H9 (cell line): ENCODE data around the gene RNF212. TPM values are rescaled to one million over a fixed set of nuclear protein-coding genes. Genes with fewer than 3 reads are reported as not detected.
A peak's percentile ranks its signal among the peaks of the same experiment; 100 is the strongest.

Source experiments
- DNase-seq: peaks from one replicate; pipeline ENCODE4 v3.0.0-alpha.2; 2017
- H2AFZ ChIP-seq: one replicate; pipeline ENCODE4 v1.6.1; 2013; ENCODE audit warnings: mild to moderate bottlenecking, low read length, control low read depth, moderate library complexity
- H2AK5ac ChIP-seq: 2 replicates; pipeline ENCODE4 v1.6.1; 2013; ENCODE audit warnings: low read length, control low read depth, mixed read lengths; ENCODE audit not compliant: insufficient read length
- H2BK120ac ChIP-seq: one replicate; pipeline ENCODE4 v1.6.1; 2013; ENCODE audit warnings: low read depth, mild to moderate bottlenecking, low read length, control low read depth, inconsistent platforms; ENCODE audit not compliant: poor library complexity, severe bottlenecking
- H2BK12ac ChIP-seq: 2 replicates; pipeline ENCODE4 v1.6.1; 2013; ENCODE audit warnings: low read length, control low read depth, mixed read lengths, low read depth; ENCODE audit not compliant: insufficient read length
- H2BK15ac ChIP-seq: 2 replicates; pipeline ENCODE4 v1.6.1; 2013; ENCODE audit warnings: low read depth, low read length, control low read depth
- H2BK20ac ChIP-seq: one replicate; pipeline ENCODE4 v1.6.1; 2013; ENCODE audit warnings: low read depth, mild to moderate bottlenecking, low read length, control low read depth, inconsistent platforms; ENCODE audit not compliant: poor library complexity, severe bottlenecking
- H2BK5ac ChIP-seq: 2 replicates; pipeline ENCODE4 v1.6.1; 2013; ENCODE audit warnings: low read length, control low read depth, mixed read lengths; ENCODE audit not compliant: insufficient read length
- H3K14ac ChIP-seq: 2 replicates; pipeline ENCODE4 v1.6.1; 2013; ENCODE audit warnings: low read length, control low read depth; ENCODE audit not compliant: insufficient read depth
- H3K18ac ChIP-seq: 2 replicates; pipeline ENCODE4 v1.6.1; 2013; ENCODE audit warnings: low read depth, mild to moderate bottlenecking, mixed read lengths, low read length, control low read depth; ENCODE audit not compliant: insufficient read length
- H3K23ac ChIP-seq: 2 replicates; pipeline ENCODE4 v1.6.1; 2013; ENCODE audit warnings: low read length, control low read depth, mixed read lengths, low read depth; ENCODE audit not compliant: insufficient read length
- H3K23me2 ChIP-seq: 2 replicates; pipeline ENCODE4 v1.6.1; 2013; ENCODE audit warnings: low read depth, mild to moderate bottlenecking, mixed read lengths, low read length, control low read depth; ENCODE audit not compliant: insufficient read length, poor library complexity, severe bottlenecking
- H3K27ac ChIP-seq: 2 replicates; pipeline ENCODE4 v1.5.1; 2013; ENCODE audit warnings: low read length, control low read depth, mixed read lengths, low read depth; ENCODE audit not compliant: insufficient read length
- H3K27me3 ChIP-seq: 2 replicates; pipeline ENCODE4 v1.6.1; 2013; ENCODE audit warnings: low read length, control low read depth, inconsistent platforms; ENCODE audit not compliant: insufficient read depth
- H3K4ac ChIP-seq: 2 replicates; pipeline ENCODE4 v1.6.1; 2013; ENCODE audit warnings: low read depth, mild to moderate bottlenecking, control low read depth, inconsistent platforms, low read length, moderate library complexity
- H3K4me1 ChIP-seq: 2 replicates; pipeline ENCODE4 v1.6.1; 2013; ENCODE audit warnings: low read length, control low read depth, inconsistent platforms; ENCODE audit not compliant: insufficient read depth
- H3K4me2 ChIP-seq: 2 replicates; pipeline ENCODE4 v1.6.1; 2013; ENCODE audit warnings: low read length, control low read depth, mixed read lengths; ENCODE audit not compliant: insufficient read length, insufficient read depth
- H3K56ac ChIP-seq: 2 replicates; pipeline ENCODE4 v1.6.1; 2013; ENCODE audit warnings: low read depth, mild to moderate bottlenecking, mixed read lengths, low read length, control low read depth; ENCODE audit not compliant: insufficient read length
- H3K79me1 ChIP-seq: 2 replicates; pipeline ENCODE4 v1.6.1; 2013; ENCODE audit warnings: low read depth, mild to moderate bottlenecking, moderate library complexity, low read length, control low read depth, inconsistent platforms; ENCODE audit not compliant: insufficient read depth, poor library complexity, severe bottlenecking
- H3K79me2 ChIP-seq: 2 replicates; pipeline ENCODE4 v1.6.1; 2013; ENCODE audit warnings: low read length, control low read depth, inconsistent platforms; ENCODE audit not compliant: insufficient read depth
- H3K9ac ChIP-seq: 2 replicates; pipeline ENCODE4 v1.6.1; 2013; ENCODE audit warnings: low read length, control low read depth, mixed read lengths; ENCODE audit not compliant: insufficient read length; ENCODE audit errors: extremely low read depth
- H3K9me3 ChIP-seq: one replicate; pipeline ENCODE4 v1.6.1; 2013; ENCODE audit warnings: low read depth, low read length, inconsistent platforms; ENCODE audit not compliant: control insufficient read depth
- H3T11ph ChIP-seq: one replicate; pipeline ENCODE4 v1.6.1; 2013; ENCODE audit warnings: mild to moderate bottlenecking, low read length, control low read depth, inconsistent platforms
- H4K20me1 ChIP-seq: one replicate; pipeline ENCODE4 v1.6.1; 2013; ENCODE audit not compliant: control insufficient read depth, insufficient read length, insufficient read depth
- H4K5ac ChIP-seq: 2 replicates; pipeline ENCODE4 v1.6.1; 2013; ENCODE audit warnings: low read depth, mild to moderate bottlenecking, mixed read lengths, low read length, control low read depth; ENCODE audit not compliant: insufficient read length
- H4K8ac ChIP-seq: replicated peaks from 2 replicates; pipeline ENCODE4 v1.6.1; 2013; ENCODE audit warnings: low read length, control low read depth, mixed read lengths, low read depth; ENCODE audit not compliant: insufficient read length
- H4K91ac ChIP-seq: 2 replicates; pipeline ENCODE4 v1.6.1; 2013; ENCODE audit warnings: low read depth, mild to moderate bottlenecking, moderate library complexity, mixed read lengths, low read length, control low read depth; ENCODE audit not compliant: insufficient read length
- H3K27ac Mint-ChIP-seq, 3 experiments: 2 replicates in 2 of 3; 3 replicates in 1 of 3; pipeline ENCODE4 v1.8.0; 2020 to 2021; ENCODE audit warnings: mixed read lengths in 3 of 3, mild to moderate bottlenecking in 1 of 3, moderate library complexity in 1 of 3
- H3K27me3 Mint-ChIP-seq: 2 replicates; pipeline ENCODE4 v1.8.0; 2021; ENCODE audit warnings: low read depth, mild to moderate bottlenecking, moderate library complexity, mixed read lengths
- H3K36me3 Mint-ChIP-seq, 3 experiments: 2 replicates in 2 of 3; 3 replicates in 1 of 3; pipeline ENCODE4 v1.8.0; 2020 to 2021; ENCODE audit warnings: low read depth in 3 of 3, mixed read lengths in 3 of 3; ENCODE audit not compliant: insufficient read depth in 1 of 3
- H3K4me1 Mint-ChIP-seq, 2 experiments: 2 replicates each; pipeline ENCODE4 v1.8.0; 2020; ENCODE audit warnings: mixed read lengths in 2 of 2
- H3K4me3 Mint-ChIP-seq, 2 experiments: 2 replicates in 1 of 2; 3 replicates in 1 of 2; pipeline ENCODE4 v1.8.0; 2020 to 2021; ENCODE audit warnings: mild to moderate bottlenecking in 2 of 2, mixed read lengths in 2 of 2, moderate library complexity in 1 of 2
- H3K9me3 Mint-ChIP-seq, 2 experiments: 2 replicates in 1 of 2; 3 replicates in 1 of 2; pipeline ENCODE4 v1.8.0; 2020; ENCODE audit warnings: mild to moderate bottlenecking in 2 of 2, mixed read lengths in 2 of 2, moderate library complexity in 1 of 2
- CTCF ChIP-seq: fragments of 200-600 bp; sonication (generic); conservative IDR thresholded peaks from 3 replicates; pipeline ENCODE4 v1.8.0; 2021; ENCODE audit warnings: antibody characterized with exemption, mild to moderate bottlenecking
- WGBS: extraction: QIAGEN DNeasy Blood & Tissue Kit; methylation state at CpG from one replicate; pipeline ENCODE4 v1.1.7; 2013; ENCODE audit warnings: missing lambda C conversion rate, low lambda C conversion rate, mixed read lengths; ENCODE audit not compliant: insufficient read length; ENCODE audit errors: extremely low coverage; 5-methylcytosine and 5-hydroxymethylcytosine counted together
- total RNA-seq: library from RNA; stranded (reverse); gene quantifications from 2 replicates; pipeline ENCODE4 v1.2.1, GENCODE V29; 2021

RNF212 gene
- total RNA-seq, 1 experiment from 2014 or later, result 3.0 TPM

- Histone ChIP-seq H3K23ac (no peak overlapping the region), H2BK12ac (no peak overlapping the region)
- no CpG with 5 or more reads among the region's 27 CpGs for WGBS
These were observed 13.6 kb downstream of the RNF212 start for GRCh38 chr4:1099684-1100335.

More at GRCh38 chr4:1099684-1100335, 13.6 kb downstream of the RNF212 start:
- Mint-ChIP-seq H3K36me3 (no peaks in the 10 kb centered on the region; a peak in 1 of 7 replicates), H3K27ac (no peak overlapping the region), H3K27me3 (peaks cover 5% of the 10 kb centered on the region), H3K4me3 (no peak overlapping the region), H3K9me3 (no peaks in the 10 kb centered on the region), H3K4me1 (peaks cover 0 to 5% of the 10 kb centered on the region in 2 experiments; a peak in 1 of 4 replicates)
- no peak overlapping the region for H3K27ac ChIP-seq
- no peak overlapping the region for H3K18ac ChIP-seq
- H3K4me2 ChIP-seq, result no peak overlapping the region
- no peaks in the 10 kb centered on the region; the same call in 1 of the 2 replicates for H3K27me3 ChIP-seq
- no peak overlapping the region for H2BK20ac ChIP-seq
- TF ChIP-seq CTCF, result no peak
- no peak overlapping the region for H2BK15ac ChIP-seq
- H3K56ac ChIP-seq, result no peak overlapping the region
- H2BK5ac ChIP-seq, result no peak overlapping the region
- H4K20me1 ChIP-seq, result no peaks in the 10 kb centered on the region
- H4K91ac ChIP-seq, result no peak overlapping the region
- no peak overlapping the region for H2AK5ac ChIP-seq
- H2AFZ ChIP-seq, result no peak overlapping the region
- no peak overlapping the region for H4K8ac ChIP-seq
- H3K23me2 ChIP-seq, result no peaks in the 10 kb centered on the region
- no peak overlapping the region for H3T11ph ChIP-seq
- no peaks in the 10 kb centered on the region for H3K4me1 ChIP-seq
- no peak overlapping the region for H3K9ac ChIP-seq
- H3K14ac ChIP-seq, result no peak overlapping the region
- H3K4ac ChIP-seq, result no peak overlapping the region
- no peaks in the 10 kb centered on the region for H3K79me2 ChIP-seq
- peak; percentile 18 for DNase-seq
- H4K5ac ChIP-seq, result no peak overlapping the region
- H2BK120ac ChIP-seq, result no peak overlapping the region
- H3K79me1 ChIP-seq, result no peaks in the 10 kb centered on the region
- no peaks in the 10 kb centered on the region for H3K9me3 ChIP-seq
